Muscle of leg (tissue), 11 donors: ENCODE results near the gene SHKBP1. TPM values are rescaled to one million over a fixed set of nuclear protein-coding genes. Genes with fewer than 3 reads are reported as not detected.

Source experiments
- DNase-seq: peaks from one replicate; pipeline ENCODE4 v3.0.0; 2013
- H3K27ac ChIP-seq: one replicate; pipeline ENCODE4 v1.5.1; 2013; ENCODE audit warnings: mild to moderate bottlenecking, low read length, control low read depth
- H3K27me3 ChIP-seq: one replicate; pipeline ENCODE4 v1.6.1; 2013; ENCODE audit warnings: low read length; ENCODE audit not compliant: control insufficient read depth, insufficient read depth
- H3K36me3 ChIP-seq: one replicate; pipeline ENCODE4 v1.6.1; 2013; ENCODE audit warnings: low read length; ENCODE audit not compliant: control insufficient read depth, insufficient read depth
- H3K4me1 ChIP-seq: one replicate; pipeline ENCODE4 v1.6.1; 2013; ENCODE audit warnings: low read length; ENCODE audit not compliant: control insufficient read depth, insufficient read depth
- H3K4me3 ChIP-seq: one replicate; pipeline ENCODE4 v1.5.1; 2013; ENCODE audit warnings: low read length, control low read depth
- H3K9me3 ChIP-seq: replicated peaks from 2 replicates; pipeline ENCODE4 v1.6.1; 2013; ENCODE audit warnings: low read depth, low read length; ENCODE audit not compliant: control insufficient read depth
- WGBS: methylation state at CpG from one replicate; pipeline ENCODE4 v1.1.5; 2013; ENCODE audit warnings: missing lambda C conversion rate; ENCODE audit not compliant: insufficient coverage; 5-methylcytosine and 5-hydroxymethylcytosine counted together
- polyA plus RNA-seq, 8 donors: library from polyadenylated mRNA; unstranded; fragments of 120-200 nt; gene quantifications; one replicate each; pipeline versions ENCODE4 v1.2.1 to v1.2.3, GENCODE V29; 2013; ENCODE audit warnings: inconsistent platforms in 1 of 8, low replicate concordance in 1 of 8; ENCODE audit not compliant: insufficient read length in 8 of 8, insufficient read depth in 1 of 8
- total RNA-seq: library from RNA; stranded (reverse); fragments of 120-200 nt; gene quantifications from one replicate; pipeline ENCODE4 v1.2.4, GENCODE V29; 2013

The SHKBP1 gene
- total and polyA plus RNA-seq, 9 donors = 8.2 to 29.8 (median 21.3) TPM

GRCh38 chr19:40605216-40605971 is 28.7 kb downstream of the SHKBP1 start:
- peaks cover 78% of the 10 kb centered on the region for H3K4me1 ChIP-seq
- 7% methylated on average over 58 of the region's 71 CpGs for WGBS
- H3K9me3 ChIP-seq = no peaks in the 10 kb centered on the region
- peak overlapping the region; percentile 31 for H3K4me3 ChIP-seq
- peaks cover 63% of the 10 kb centered on the region for H3K27me3 ChIP-seq
- H3K27ac ChIP-seq = peak overlapping the region; percentile 74
- no peaks in the 10 kb centered on the region for H3K36me3 ChIP-seq
- DNase-seq = peak; percentile 70

GRCh38 chr19:40607311-40608239 is 30.9 kb downstream of the SHKBP1 start:
- 52% methylated on average over 29 of the region's 31 CpGs for WGBS
- peaks cover 51% of the 10 kb centered on the region for H3K27me3 ChIP-seq
- peak; percentile 45 for DNase-seq
- no peak overlapping the region for H3K27ac ChIP-seq
- no peak overlapping the region for H3K4me3 ChIP-seq
- no peaks in the 10 kb centered on the region for H3K9me3 ChIP-seq
- peaks cover 16% of the 10 kb centered on the region for H3K36me3 ChIP-seq
- peaks cover 64% of the 10 kb centered on the region for H3K4me1 ChIP-seq

- WGBS = 91% methylated on average over 14 of the region's 14 CpGs
These were observed 31.6 kb downstream of the SHKBP1 start for GRCh38 chr19:40608240-40608621.

GRCh38 chr19:40608957-40609356 is 32.3 kb downstream of the SHKBP1 start:
- peaks cover 17% of the 10 kb centered on the region for H3K36me3 ChIP-seq
- H3K4me1 ChIP-seq = peaks cover 55% of the 10 kb centered on the region
- WGBS = 75% methylated on average over 3 of the region's 4 CpGs
- no peak for DNase-seq
- peaks cover 51% of the 10 kb centered on the region for H3K27me3 ChIP-seq
- H3K27ac ChIP-seq = no peak overlapping the region
- H3K9me3 ChIP-seq = no peaks in the 10 kb centered on the region
- no peak overlapping the region for H3K4me3 ChIP-seq

More at GRCh38 chr19:40608240-40608621, 31.6 kb downstream of the SHKBP1 start:
- Histone ChIP-seq H3K27me3 (peaks cover 51% of the 10 kb centered on the region), H3K9me3 (no peaks in the 10 kb centered on the region), H3K4me1 (peaks cover 58% of the 10 kb centered on the region), H3K36me3 (peaks cover 17% of the 10 kb centered on the region), H3K4me3 (no peak overlapping the region), H3K27ac (no peak overlapping the region)
- DNase-seq = no peak

- Histone ChIP-seq H3K27me3 (peaks cover 48% of the 10 kb centered on the region), H3K4me1 (peaks cover 51% of the 10 kb centered on the region), H3K9me3 (no peaks in the 10 kb centered on the region), H3K27ac (peak overlapping the region; percentile 48), H3K4me3 (peak overlapping the region; percentile 39), H3K36me3 (peaks cover 17% of the 10 kb centered on the region)
- WGBS = 24% methylated on average over 50 of the region's 50 CpGs
- DNase-seq = peak; percentile 69
These were observed 33.1 kb downstream of the SHKBP1 start for GRCh38 chr19:40609561-40610395.

DNA sequence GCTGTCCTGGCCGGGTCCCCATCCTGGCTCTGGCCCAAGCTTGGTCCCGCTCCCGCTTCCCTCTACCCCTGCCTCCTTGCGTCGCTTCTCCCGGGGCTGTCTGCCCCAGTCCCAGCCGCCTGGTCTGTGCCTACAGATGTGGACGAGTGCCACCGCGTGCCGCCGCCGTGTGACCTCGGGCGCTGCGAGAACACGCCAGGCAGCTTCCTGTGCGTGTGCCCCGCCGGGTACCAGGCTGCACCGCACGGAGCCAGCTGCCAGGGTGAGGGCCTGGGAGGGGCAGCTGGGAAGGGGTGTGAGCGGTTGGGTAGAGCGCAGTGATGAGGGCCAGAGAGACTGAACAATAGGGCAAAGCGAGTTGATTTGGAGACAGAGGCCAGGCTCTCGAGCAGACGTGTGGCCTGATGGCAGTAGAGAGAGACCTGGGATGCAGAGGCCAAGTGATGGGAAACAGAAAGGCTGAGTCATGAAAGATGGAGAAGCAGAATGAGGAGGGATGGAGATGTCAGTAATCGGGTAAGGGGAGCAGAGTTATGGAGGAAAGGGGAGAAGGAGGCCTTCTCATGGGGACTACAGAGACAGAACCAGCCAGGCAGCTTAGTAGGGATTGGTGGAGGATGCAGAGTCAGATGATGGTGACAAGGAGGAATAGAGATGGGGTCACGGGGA is 33.9 kb downstream of the SHKBP1 start:
- peaks cover 20% of the 10 kb centered on the region for H3K36me3 ChIP-seq
- DNase-seq = no peak
- peak overlapping the region; percentile 23 for H3K4me3 ChIP-seq
- no peaks in the 10 kb centered on the region for H3K9me3 ChIP-seq
- peaks cover 46% of the 10 kb centered on the region for H3K4me1 ChIP-seq
- peak overlapping the region; percentile 48 for H3K27ac ChIP-seq
- peaks cover 44% of the 10 kb centered on the region for H3K27me3 ChIP-seq
- 57% methylated on average over 23 of the region's 29 CpGs for WGBS

- no peaks in the 10 kb centered on the region for H3K9me3 ChIP-seq
- no peak overlapping the region for H3K27ac ChIP-seq
- 83% methylated on average over 1 of the region's 15 CpGs for WGBS
- peaks cover 39% of the 10 kb centered on the region for H3K27me3 ChIP-seq
- H3K4me1 ChIP-seq = peaks cover 40% of the 10 kb centered on the region
- peaks cover 20% of the 10 kb centered on the region for H3K36me3 ChIP-seq
- DNase-seq = no peak
- no peak overlapping the region for H3K4me3 ChIP-seq
These were observed 34.4 kb downstream of the SHKBP1 start for GRCh38 chr19:40611096-40611495.

DNA sequence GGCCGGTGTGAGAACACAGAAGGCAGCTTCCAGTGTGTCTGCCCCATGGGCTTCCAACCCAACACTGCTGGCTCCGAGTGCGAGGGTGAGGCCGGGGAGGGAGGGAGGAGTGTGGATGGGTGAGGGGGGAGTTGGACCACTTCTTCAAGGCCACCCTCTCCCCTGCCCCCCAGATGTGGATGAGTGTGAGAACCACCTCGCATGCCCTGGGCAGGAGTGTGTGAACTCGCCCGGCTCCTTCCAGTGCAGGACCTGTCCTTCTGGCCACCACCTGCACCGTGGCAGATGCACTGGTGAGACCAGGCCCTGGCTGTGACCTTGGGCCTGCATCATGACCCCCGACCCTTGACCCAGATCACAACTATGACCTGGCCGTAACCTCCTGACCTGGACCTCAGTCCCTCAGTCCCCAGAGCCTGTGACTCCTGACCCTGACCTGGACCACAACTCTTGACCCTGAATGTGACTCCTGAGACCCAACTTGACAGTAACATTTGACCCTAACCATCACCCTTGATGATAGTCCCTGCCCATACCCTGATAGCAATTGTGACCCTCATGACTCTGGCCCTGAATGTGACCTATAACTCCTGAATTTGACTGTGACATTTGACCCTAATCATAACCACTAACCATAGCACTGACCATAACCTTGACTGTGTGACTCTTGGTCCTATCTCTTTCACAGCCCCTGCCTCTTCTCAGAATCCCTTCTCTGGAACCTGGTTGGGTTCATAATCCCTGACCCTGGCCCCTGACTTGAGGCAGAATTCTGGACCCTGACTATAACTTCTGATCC is 35.4 kb downstream of the SHKBP1 start:
- H3K4me1 ChIP-seq = peaks cover 36% of the 10 kb centered on the region
- no peak overlapping the region for H3K27ac ChIP-seq
- H3K4me3 ChIP-seq = no peak overlapping the region
- peaks cover 24% of the 10 kb centered on the region for H3K36me3 ChIP-seq
- WGBS = 89% methylated on average over 6 of the region's 10 CpGs
- H3K9me3 ChIP-seq = no peaks in the 10 kb centered on the region
- peaks cover 31% of the 10 kb centered on the region for H3K27me3 ChIP-seq
- no peak for DNase-seq
